Astrocyte (in vitro differentiated cells and primary cell): ENCODE results near the gene PLXNC1.

Source experiments
- CTCF ChIP-seq: IDR thresholded peaks from 2 replicates; pipeline ENCODE4 v1.5.1; 2011; ENCODE audit warnings: low read depth, mild to moderate bottlenecking, inconsistent platforms, low read length, moderate library complexity; ENCODE audit not compliant: insufficient read depth
- EZH2 ChIP-seq: IDR thresholded peaks from 2 replicates; pipeline ENCODE4 v1.6.1; 2012; ENCODE audit warnings: mild to moderate bottlenecking, low read length, inconsistent platforms; ENCODE audit not compliant: insufficient read depth

- TF ChIP-seq CTCF (no peak), EZH2 (no peak)
These were observed 174.0 kb downstream of the PLXNC1 start for GRCh38 chr12:94322346-94322745.
